ENCODE results near the gene ACOT12. TPM values are rescaled to one million over a fixed set of nuclear protein-coding genes. Genes with fewer than 3 reads are reported as not detected.

Gene ACOT12
- total RNA-seq, 6 experiments from 2014 or later = 50.5 to 115 (median 67.5) TPM

- H3K9me3 ChIP-seq = no peaks in the 10 kb centered on the region
- no peak for TF ChIP-seq POLR2A (IDR thresholded peaks at IDR 0.05)
- no peak for TF ChIP-seq CTCF (IDR thresholded peaks at IDR 0.05)
- H3K4me3 ChIP-seq = no peak overlapping the region
- no peak for DNase-seq
- H3K27me3 ChIP-seq = no peaks in the 10 kb centered on the region
- ATAC-seq = peak in 1 of 4 donors; percentile 23
- 67% methylated on average over 1 of the region's 1 CpG for WGBS (ENCODE audit: insufficient coverage, low coverage, low lambda C conversion rate, missing lambda C conversion rate)
- H3K36me3 ChIP-seq = no peaks in the 10 kb centered on the region
- H3K27ac ChIP-seq = peak overlapping the region; percentile 51 to 97 (median 94)
- H3K4me1 ChIP-seq = peaks cover 0 to 33% (median 15%) of the 10 kb centered on the region in 4 donors
- intact Hi-C loops (cut with DNase I) = no loop called here
Observed at GRCh38 chr5:81424728-81425127, 30.8 kb upstream of the ACOT12 start.

- ATAC-seq = peak; percentile 84 to 95 (median 88)
- no peak for TF ChIP-seq CTCF (IDR thresholded peaks at IDR 0.05)
- peak; percentile 25 for TF ChIP-seq POLR2A (IDR thresholded peaks at IDR 0.05)
- H3K4me1 ChIP-seq = peaks cover 0 to 40% (median 15%) of the 10 kb centered on the region in 4 donors
- peak in 1 of 3 donors; percentile 59 for DNase-seq
- no peaks in the 10 kb centered on the region for H3K36me3 ChIP-seq
- no peak overlapping the region for H3K4me3 ChIP-seq
- no peaks in the 10 kb centered on the region for H3K9me3 ChIP-seq
- H3K27me3 ChIP-seq = no peaks in the 10 kb centered on the region
- WGBS (ENCODE audit: insufficient coverage, low coverage, low lambda C conversion rate, missing lambda C conversion rate) = 23% methylated on average over 2 of the region's 2 CpGs
- H3K27ac ChIP-seq = peak overlapping the region; percentile 79 to 97 (median 94)
- intact Hi-C loops (cut with DNase I) = no loop called here
Observed at GRCh38 chr5:81422671-81423070, 28.7 kb upstream of the ACOT12 start.

GRCh38 chr5:81420039-81420667, 26.2 kb upstream of the ACOT12 start:
- peaks cover 0 to 27% (median 12%) of the 10 kb centered on the region in 4 donors for H3K4me1 ChIP-seq
- no peak overlapping the region for H3K4me3 ChIP-seq
- ATAC-seq (no peak), DNase-seq (no peak)
- H3K9me3 ChIP-seq = no peaks in the 10 kb centered on the region
- H3K27me3 ChIP-seq = no peaks in the 10 kb centered on the region
- intact Hi-C loops (cut with DNase I) = no loop called here
- TF ChIP-seq CTCF (IDR thresholded peaks at IDR 0.05) = no peak
- peak overlapping the region in 1 of 3 donors; percentile 94 for H3K27ac ChIP-seq
- 68% methylated on average over 6 of the region's 6 CpGs for WGBS (ENCODE audit: insufficient coverage, low coverage, low lambda C conversion rate, missing lambda C conversion rate)
- no peaks in the 10 kb centered on the region for H3K36me3 ChIP-seq

- Histone ChIP-seq H3K36me3 (no peaks in the 10 kb centered on the region), H3K4me1 (peaks cover 0 to 24% (median 8%) of the 10 kb centered on the region in 4 donors), H3K9me3 (no peaks in the 10 kb centered on the region), H3K27me3 (no peaks in the 10 kb centered on the region), H3K27ac (peak overlapping the region in 1 of 3 donors; percentile 9), H3K4me3 (no peak overlapping the region)
- ATAC-seq = no peak
- DNase-seq = no peak
- intact Hi-C loops (cut with DNase I) = no loop called here
- TF ChIP-seq POLR2A (IDR thresholded peaks at IDR 0.05) (no peak), CTCF (IDR thresholded peaks at IDR 0.05) (no peak)
Observed at GRCh38 chr5:81418606-81419005, 24.7 kb upstream of the ACOT12 start.

Measured in right lobe of liver (tissue), 6 donors.